OCI-LY1 (cell line): ENCODE results near the gene SLC43A2.
"Not testable (repeated sequence)": the region's sequence is repeated elsewhere in the genome, so short reads cannot be mapped to it uniquely, and the experiment has no call there.

Experiments
- H2AFZ ChIP-seq: fragments of 200-600 bp; sonication (generic), shearing (Covaris generic); 2 replicates; pipeline ENCODE4 v1.6.0; 2014; ENCODE audit warnings: antibody characterized with exemption, mild to moderate bottlenecking, low read length
- H3F3A ChIP-seq: fragments of 200-600 bp; sonication (generic), shearing (Covaris generic); 2 replicates; pipeline ENCODE4 v1.6.0; 2014; ENCODE audit warnings: mild to moderate bottlenecking, antibody characterized with exemption, low read length, moderate library complexity; ENCODE audit not compliant: insufficient read depth
- H3K27ac ChIP-seq: fragments of 200-600 bp; sonication (generic); 2 replicates; pipeline ENCODE4 v1.5.1; 2014; ENCODE audit warnings: low read length, mixed run types, mild to moderate bottlenecking, low read depth; ENCODE audit not compliant: poor library complexity, severe bottlenecking
- H3K27me3 ChIP-seq: fragments of 200-600 bp; sonication (generic); 2 replicates; pipeline ENCODE4 v1.6.0; 2014; ENCODE audit warnings: antibody characterized with exemption, mild to moderate bottlenecking, low read length, moderate library complexity; ENCODE audit not compliant: insufficient read depth
- H3K36me3 ChIP-seq: fragments of 200-600 bp; sonication (generic); 2 replicates; pipeline ENCODE4 v1.6.1; 2014; ENCODE audit warnings: mild to moderate bottlenecking, antibody characterized with exemption, low read length, moderate library complexity, mixed read lengths; ENCODE audit not compliant: insufficient read depth
- H3K4me1 ChIP-seq: fragments of 200-600 bp; sonication (generic); 2 replicates; pipeline ENCODE4 v1.5.1; 2014; ENCODE audit warnings: mild to moderate bottlenecking, low read length, moderate library complexity; ENCODE audit not compliant: insufficient read depth, severe bottlenecking
- H3K4me2 ChIP-seq: fragments of 200-600 bp; sonication (generic), shearing (Covaris generic); 2 replicates; pipeline ENCODE4 v1.6.1; 2014; ENCODE audit warnings: low read length
- H3K4me3 ChIP-seq: fragments of 200-600 bp; sonication (generic); 2 replicates; pipeline ENCODE4 v1.5.1; 2014; ENCODE audit warnings: low read length, low read depth, mild to moderate bottlenecking, mixed read lengths; ENCODE audit not compliant: poor library complexity, severe bottlenecking
- H3K79me2 ChIP-seq: fragments of 200-600 bp; shearing (Covaris generic); 2 replicates; pipeline ENCODE4 v1.6.1; 2016; ENCODE audit warnings: mixed run types, low read length, mixed read lengths; ENCODE audit not compliant: insufficient read depth
- H3K9ac ChIP-seq: fragments of 200-600 bp; sonication (generic), shearing (Covaris generic); 2 replicates; pipeline ENCODE4 v1.6.1; 2014; ENCODE audit warnings: mild to moderate bottlenecking, low read length, mixed read lengths
- H3K9me2 ChIP-seq: fragments of 200-600 bp; sonication (generic), shearing (Covaris generic); 2 replicates; pipeline ENCODE4 v1.6.1; 2014; ENCODE audit warnings: low read depth, mild to moderate bottlenecking, low read length, mixed read lengths
- H3K9me3 ChIP-seq: fragments of 200-600 bp; shearing (Covaris generic); 2 replicates; pipeline ENCODE4 v1.6.1; 2014; ENCODE audit warnings: low read length, mixed read lengths
- H4K20me1 ChIP-seq: fragments of 200-600 bp; sonication (generic), shearing (Covaris generic); 2 replicates; pipeline ENCODE4 v1.6.0; 2016; ENCODE audit warnings: mild to moderate bottlenecking, low read length; ENCODE audit not compliant: insufficient read depth
- EZH2 ChIP-seq: fragments of 200-600 bp; sonication (generic), shearing (Covaris generic); IDR thresholded peaks from 2 replicates; pipeline ENCODE4 v1.8.0; 2017; ENCODE audit warnings: borderline replicate concordance, mixed run types, mild to moderate bottlenecking, antibody characterized with exemption, low read length, moderate library complexity, mixed read lengths
- TF ChIP-seq, protein P1 (sequence below): fragments of 200-600 bp; sonication (generic), shearing (Covaris generic); IDR thresholded peaks from 2 replicates; pipeline ENCODE4 v1.5.1; 2017; ENCODE audit warnings: mild to moderate bottlenecking, antibody characterized with exemption, low read length, moderate library complexity, mixed read lengths

The SLC43A2 gene

DNA sequence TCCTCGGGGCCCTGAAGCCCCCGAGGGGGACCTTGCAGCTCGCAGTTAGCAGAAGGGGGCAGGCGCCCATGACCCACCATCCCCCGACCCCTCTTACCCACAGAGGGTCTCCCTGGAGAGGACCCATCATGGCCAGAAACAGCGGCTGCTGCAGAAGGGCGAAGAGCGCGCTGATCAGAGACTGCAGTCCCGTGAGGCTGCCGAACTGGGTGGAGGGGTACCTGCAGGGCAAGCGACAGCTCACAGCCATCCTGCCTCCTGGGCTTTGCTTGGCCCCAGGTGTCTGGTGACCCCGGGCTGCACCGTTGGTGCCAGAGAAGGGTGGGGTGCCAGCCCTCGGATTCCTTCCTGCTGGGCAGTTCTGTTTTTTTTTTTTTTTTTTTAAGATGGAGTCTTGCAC is 52.1 kb downstream of the SLC43A2 start:
- no peaks in the 10 kb centered on the region for H4K20me1 ChIP-seq
- H3K36me3 ChIP-seq = peaks cover 41% of the 10 kb centered on the region
- peaks cover 54% of the 10 kb centered on the region for H3K4me1 ChIP-seq
- H3K27me3 ChIP-seq = no peaks in the 10 kb centered on the region
- no peak for TF ChIP-seq EZH2
- TF ChIP-seq, protein P1, sequence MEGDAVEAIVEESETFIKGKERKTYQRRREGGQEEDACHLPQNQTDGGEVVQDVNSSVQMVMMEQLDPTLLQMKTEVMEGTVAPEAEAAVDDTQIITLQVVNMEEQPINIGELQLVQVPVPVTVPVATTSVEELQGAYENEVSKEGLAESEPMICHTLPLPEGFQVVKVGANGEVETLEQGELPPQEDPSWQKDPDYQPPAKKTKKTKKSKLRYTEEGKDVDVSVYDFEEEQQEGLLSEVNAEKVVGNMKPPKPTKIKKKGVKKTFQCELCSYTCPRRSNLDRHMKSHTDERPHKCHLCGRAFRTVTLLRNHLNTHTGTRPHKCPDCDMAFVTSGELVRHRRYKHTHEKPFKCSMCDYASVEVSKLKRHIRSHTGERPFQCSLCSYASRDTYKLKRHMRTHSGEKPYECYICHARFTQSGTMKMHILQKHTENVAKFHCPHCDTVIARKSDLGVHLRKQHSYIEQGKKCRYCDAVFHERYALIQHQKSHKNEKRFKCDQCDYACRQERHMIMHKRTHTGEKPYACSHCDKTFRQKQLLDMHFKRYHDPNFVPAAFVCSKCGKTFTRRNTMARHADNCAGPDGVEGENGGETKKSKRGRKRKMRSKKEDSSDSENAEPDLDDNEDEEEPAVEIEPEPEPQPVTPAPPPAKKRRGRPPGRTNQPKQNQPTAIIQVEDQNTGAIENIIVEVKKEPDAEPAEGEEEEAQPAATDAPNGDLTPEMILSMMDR = no peak
- no peak overlapping the region for H2AFZ ChIP-seq
- no peak overlapping the region for H3K4me2 ChIP-seq
- H3K9me2 ChIP-seq = no peaks in the 10 kb centered on the region
- no peaks in the 10 kb centered on the region for H3K79me2 ChIP-seq
- H3K27ac ChIP-seq = peak overlapping the region; percentile 30
- H3K9me3 ChIP-seq = no peaks in the 10 kb centered on the region
- H3K4me3 ChIP-seq = no peak overlapping the region
- H3F3A ChIP-seq = no peaks in the 10 kb centered on the region
- H3K9ac ChIP-seq = no peak overlapping the region

DNA sequence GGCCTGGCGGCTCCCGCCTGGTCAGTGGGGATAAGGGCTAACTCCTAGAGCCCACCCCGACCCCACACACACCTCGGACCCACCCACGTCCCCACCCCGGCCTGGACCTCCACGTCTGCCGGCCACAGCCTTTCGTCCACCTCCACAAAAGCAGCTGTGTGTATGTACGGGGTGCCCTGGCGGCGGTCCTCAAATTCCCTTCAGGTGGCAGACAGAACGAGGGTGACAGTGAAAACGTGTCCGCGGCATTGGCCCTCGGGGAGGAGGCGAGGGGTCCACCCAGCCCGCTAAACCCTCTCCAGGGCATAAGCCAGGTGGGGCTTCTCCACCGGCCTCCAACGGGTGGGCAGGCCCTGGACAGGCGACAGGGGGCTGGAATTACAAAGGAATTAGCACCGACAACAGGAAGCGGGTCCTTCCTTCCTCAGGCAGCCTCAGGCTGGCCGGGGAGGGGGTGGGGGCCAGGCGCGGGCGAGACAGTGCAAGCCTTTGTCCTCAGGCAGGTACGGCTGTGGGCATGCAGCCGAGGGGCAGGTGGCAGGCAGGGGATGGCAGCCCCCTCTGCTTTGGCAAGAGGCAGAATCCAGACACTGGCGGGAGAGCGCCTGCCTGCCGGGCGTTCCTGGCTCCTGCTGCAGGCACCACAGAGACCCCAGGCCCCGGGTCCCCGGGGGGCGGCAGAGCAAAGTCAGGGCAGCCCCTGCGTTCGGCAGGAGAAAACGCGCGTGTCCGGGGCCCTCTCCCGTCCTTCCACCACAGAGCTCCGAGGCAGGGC is 53.8 kb downstream of the SLC43A2 start:
- Histone ChIP-seq H3K4me2 (no peak overlapping the region), H3K9me2 (no peaks in the 10 kb centered on the region), H3K9ac (no peak overlapping the region; the same call in 1 of the 2 replicates), H3F3A (no peaks in the 10 kb centered on the region), H2AFZ (no peak overlapping the region), H3K27me3 (no peaks in the 10 kb centered on the region), H3K79me2 (no peaks in the 10 kb centered on the region), H3K27ac (peak overlapping the region; percentile 57), H4K20me1 (no peaks in the 10 kb centered on the region), H3K4me3 (no peak overlapping the region), H3K4me1 (peaks cover 44% of the 10 kb centered on the region), H3K9me3 (no peaks in the 10 kb centered on the region), H3K36me3 (peaks cover 33% of the 10 kb centered on the region)
- TF ChIP-seq EZH2 = no peak
- TF ChIP-seq, protein P1 = no peak

DNA sequence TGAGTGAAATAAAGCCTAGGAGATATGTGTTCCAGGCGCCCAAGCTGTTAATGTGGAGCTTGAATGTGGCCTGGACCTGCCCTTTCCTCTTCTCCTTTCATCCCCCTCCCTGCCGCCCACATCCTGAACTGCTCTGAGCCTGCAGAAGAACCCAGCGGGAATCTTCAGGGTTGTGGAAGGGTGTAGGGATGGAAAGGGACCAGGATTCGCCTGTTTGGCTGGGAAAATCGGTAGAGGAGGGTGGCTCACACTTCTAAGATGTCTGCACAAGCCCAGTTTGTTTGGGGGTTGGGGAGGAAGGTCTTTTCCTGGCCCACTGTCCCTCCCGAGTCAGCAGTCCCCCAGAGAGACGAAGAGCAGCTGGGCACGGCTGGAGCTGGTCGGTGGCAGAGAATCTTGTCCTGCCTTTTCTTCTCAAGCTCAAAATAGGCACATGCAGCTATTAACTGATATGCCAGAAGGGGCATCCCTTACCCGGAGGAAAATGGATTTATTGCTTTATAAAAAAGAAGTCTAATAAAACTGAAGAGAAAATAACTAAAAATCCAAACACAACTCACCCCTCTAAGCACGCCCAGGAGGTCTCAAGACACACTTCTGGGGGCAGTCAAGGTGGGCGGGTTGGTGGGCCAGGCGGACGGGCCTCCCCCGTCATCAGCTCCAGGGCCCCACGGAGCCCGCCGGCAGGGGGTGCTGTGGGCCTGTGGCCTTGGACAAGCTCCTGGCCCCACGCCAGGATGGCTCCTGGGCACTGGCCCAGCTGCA is 54.5 kb downstream of the SLC43A2 start:
- no peak for TF ChIP-seq EZH2
- TF ChIP-seq, protein P1 = peak; percentile 81
- H2AFZ ChIP-seq = no peak overlapping the region
- H3K27ac ChIP-seq = peak overlapping the region; percentile 65
- no peaks in the 10 kb centered on the region for H3F3A ChIP-seq
- H3K4me2 ChIP-seq = no peak overlapping the region
- no peaks in the 10 kb centered on the region for H3K9me2 ChIP-seq
- peaks cover 33% of the 10 kb centered on the region for H3K36me3 ChIP-seq
- H3K4me1 ChIP-seq = peaks cover 51% of the 10 kb centered on the region
- no peaks in the 10 kb centered on the region for H3K27me3 ChIP-seq
- H3K4me3 ChIP-seq = no peak overlapping the region
- H3K9ac ChIP-seq = no peak overlapping the region; the same call in 1 of the 2 replicates
- no peaks in the 10 kb centered on the region for H3K9me3 ChIP-seq
- H3K79me2 ChIP-seq = no peaks in the 10 kb centered on the region
- no peaks in the 10 kb centered on the region for H4K20me1 ChIP-seq

DNA sequence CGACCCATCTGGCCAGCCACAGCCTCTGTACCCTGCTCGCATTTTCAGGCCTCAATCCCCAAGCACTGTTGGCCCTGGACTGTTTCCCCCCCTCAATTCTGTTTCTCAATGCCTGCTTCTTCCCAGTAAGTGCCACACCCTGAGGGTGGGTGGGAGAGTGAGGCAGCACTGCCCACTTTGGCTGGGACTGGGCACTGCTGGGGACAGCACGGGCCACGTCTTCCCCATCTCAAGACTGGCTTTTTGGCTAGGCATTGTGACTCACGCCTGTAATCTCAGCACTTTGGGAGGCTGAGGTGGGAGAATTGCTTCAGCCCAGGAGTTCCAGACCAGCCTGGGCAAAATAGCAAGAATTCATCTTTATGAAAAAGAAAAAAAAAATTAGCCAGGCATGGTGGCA is 56.0 kb downstream of the SLC43A2 start:
- not testable (repeated sequence) for H3F3A ChIP-seq, H3K4me3 ChIP-seq, H3K9me3 ChIP-seq, H3K4me2 ChIP-seq, H3K79me2 ChIP-seq, H2AFZ ChIP-seq, H3K27me3 ChIP-seq, H3K9me2 ChIP-seq, H4K20me1 ChIP-seq, H3K9ac ChIP-seq
- peaks cover 46% of the 10 kb centered on the region for H3K4me1 ChIP-seq
- H3K36me3 ChIP-seq = peaks cover 26% of the 10 kb centered on the region
- peak overlapping the region; percentile 44 for H3K27ac ChIP-seq
